PC-9 (cell line): ENCODE measurements around the gene TAF3. TPM values are rescaled to one million over a fixed set of nuclear protein-coding genes. Genes with fewer than 3 reads are reported as not detected.
"Not testable (repeated sequence)": the region's sequence is repeated elsewhere in the genome, so short reads cannot be mapped to it uniquely, and the experiment has no call there.

Source experiments
- BruUV-seq: library from RNA; stranded (reverse); fragments of 400-500 nt; replicated peaks from 2 replicates; lab custom pipeline; 2021; lab: Mats Ljungman, UMichigan
- CTCF ChIA-PET: fragments of 300-600 bp; sonication (Branson Sonifier 250); formaldehyde crosslinking; loops from one replicate; lab custom pipeline; 2022; ENCODE audit warnings: antibody characterized with exemption; lab: Charles Lee
- POLR2A ChIA-PET: fragments of 300-600 bp; sonication (Branson Sonifier 250); formaldehyde crosslinking; loops from one replicate; lab custom pipeline; 2022; ENCODE audit warnings: antibody characterized with exemption; ENCODE audit not compliant: unreplicated experiment; lab: Charles Lee
- DNase-seq, 2 experiments: peaks; one replicate each; pipeline versions ENCODE4 v3.0.0 to v3.0.0-alpha.2; 2015 to 2022; ENCODE audit warnings: mixed read lengths in 1 of 2
- H2AFZ ChIP-seq: fragments of 200-600 bp; sonication (generic); 2 replicates; pipeline ENCODE4 v1.8.1; 2017; ENCODE audit warnings: antibody characterized with exemption
- H3F3A ChIP-seq: fragments of 200-600 bp; sonication (generic); 2 replicates; pipeline ENCODE4 v1.8.1; 2017; ENCODE audit warnings: antibody characterized with exemption, mild to moderate bottlenecking, low read depth; ENCODE audit not compliant: insufficient read depth
- H3K27ac ChIP-seq: fragments of 200-600 bp; sonication (generic); 2 replicates; pipeline ENCODE4 v1.6.1; 2016; ENCODE audit warnings: mixed run types
- H3K27me3 ChIP-seq: fragments of 200-600 bp; sonication (generic); 2 replicates; pipeline ENCODE4 v1.6.1; 2016; ENCODE audit warnings: low read depth, mixed run types; ENCODE audit not compliant: insufficient read depth
- H3K36me3 ChIP-seq: fragments of 200-600 bp; sonication (generic); 2 replicates; pipeline ENCODE4 v1.6.1; 2016; ENCODE audit warnings: low read depth, mixed run types
- H3K4me1 ChIP-seq: fragments of 200-600 bp; sonication (generic); replicated peaks from 2 replicates; pipeline ENCODE4 v1.6.1; 2016; ENCODE audit warnings: mixed run types; ENCODE audit not compliant: insufficient read depth
- H3K4me2 ChIP-seq: fragments of 200-600 bp; sonication (generic); 2 replicates; pipeline ENCODE4 v1.6.1; 2017; ENCODE audit warnings: mixed run types
- H3K4me3 ChIP-seq: fragments of 200-600 bp; sonication (generic); 2 replicates; pipeline ENCODE4 v1.6.1; 2016; ENCODE audit warnings: mixed run types
- H3K79me2 ChIP-seq: fragments of 200-600 bp; sonication (generic); 2 replicates; pipeline ENCODE4 v1.6.1; 2017; ENCODE audit warnings: low read depth, mixed run types
- H3K9me2 ChIP-seq: fragments of 200-600 bp; sonication (generic); 2 replicates; pipeline ENCODE4 v1.8.1; 2017; ENCODE audit warnings: mild to moderate bottlenecking; ENCODE audit not compliant: insufficient read depth
- H3K9me3 ChIP-seq: fragments of 200-600 bp; sonication (generic); 2 replicates; pipeline ENCODE4 v1.8.1; 2016; ENCODE audit warnings: low read depth; ENCODE audit not compliant: insufficient read depth
- H4K20me1 ChIP-seq: fragments of 200-600 bp; sonication (generic); 2 replicates; pipeline ENCODE4 v1.8.1; 2017; ENCODE audit not compliant: insufficient read depth
- EZH2 ChIP-seq: fragments of 200-600 bp; sonication (generic); IDR thresholded peaks from 2 replicates; pipeline ENCODE4 v1.8.0; 2017; ENCODE audit warnings: antibody characterized with exemption, low read depth
- intact Hi-C: fragments of 100-400 bp; cut with micrococcal nuclease; formaldehyde crosslinking; loops from one replicate; pipeline ENCODE4 v1.10.0; 2022; ENCODE audit not compliant: unreplicated experiment
- total RNA-seq: library from RNA; stranded (reverse); gene quantifications from 2 replicates; pipeline ENCODE4 v1.2.3, GENCODE V29; 2021
- TF ChIP-seq, protein P1 (sequence below): fragments of 200-600 bp; sonication (generic); conservative IDR thresholded peaks from 2 replicates; pipeline ENCODE4 v1.6.1; 2017; ENCODE audit warnings: mixed run types, antibody characterized with exemption, mild to moderate bottlenecking, moderate library complexity

The TAF3 gene
- total RNA-seq, 1 experiment from 2014 or later: 7.7 TPM

DNA sequence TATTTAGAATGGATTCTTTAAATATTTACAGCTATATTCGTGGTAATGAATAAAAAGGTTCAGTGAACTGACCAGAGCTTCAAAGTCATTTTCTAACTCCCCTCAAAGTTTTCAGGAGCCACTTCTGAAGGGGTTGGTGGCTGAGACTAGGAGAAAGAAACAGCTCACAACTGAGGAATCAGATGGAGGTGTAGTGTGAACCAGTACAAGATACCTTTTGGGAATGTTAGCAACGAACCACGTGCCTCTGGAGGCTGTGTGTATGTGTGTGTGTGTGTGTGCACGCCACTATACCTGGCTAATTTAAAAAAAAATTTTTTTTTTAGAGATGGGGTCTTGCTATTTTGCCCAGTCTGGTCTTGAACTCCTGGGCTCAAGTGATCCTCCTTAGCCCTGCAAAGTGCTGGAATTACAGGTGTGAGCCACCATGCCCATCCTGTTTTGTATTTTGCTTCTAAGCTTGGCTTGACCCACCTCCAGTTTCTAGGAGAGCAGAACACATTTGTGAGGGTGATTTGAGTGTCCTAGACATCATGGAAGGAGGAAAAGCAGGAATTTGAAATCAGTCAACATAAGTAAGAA is 9.5 kb upstream of the TAF3 start:
- ChIA-PET CTCF (no interaction called here), POLR2A (interaction anchor here (0.7 to 0.9 kb wide), 3 partner anchors 21 to 560 kb away, joined by 3 to 5 read pairs (median 4); partner anchors contain the start of genes ATP5F1C and KIN)
- no peaks in the 10 kb centered on the region for H3F3A ChIP-seq
- no peaks in the 10 kb centered on the region for H3K4me1 ChIP-seq
- no peak for DNase-seq
- H3K4me2 ChIP-seq: no peak overlapping the region
- no TSS peak for BruUV-seq
- H3K4me3 ChIP-seq: no peak overlapping the region
- no peak overlapping the region for H3K27ac ChIP-seq
- no peaks in the 10 kb centered on the region for H3K9me2 ChIP-seq
- intact Hi-C loops: no loop called here
- H4K20me1 ChIP-seq: no peaks in the 10 kb centered on the region
- no peaks in the 10 kb centered on the region for H3K27me3 ChIP-seq
- H2AFZ ChIP-seq: no peak overlapping the region
- no peaks in the 10 kb centered on the region for H3K79me2 ChIP-seq
- no peaks in the 10 kb centered on the region for H3K36me3 ChIP-seq
- H3K9me3 ChIP-seq: no peaks in the 10 kb centered on the region
- TF ChIP-seq, protein P1, sequence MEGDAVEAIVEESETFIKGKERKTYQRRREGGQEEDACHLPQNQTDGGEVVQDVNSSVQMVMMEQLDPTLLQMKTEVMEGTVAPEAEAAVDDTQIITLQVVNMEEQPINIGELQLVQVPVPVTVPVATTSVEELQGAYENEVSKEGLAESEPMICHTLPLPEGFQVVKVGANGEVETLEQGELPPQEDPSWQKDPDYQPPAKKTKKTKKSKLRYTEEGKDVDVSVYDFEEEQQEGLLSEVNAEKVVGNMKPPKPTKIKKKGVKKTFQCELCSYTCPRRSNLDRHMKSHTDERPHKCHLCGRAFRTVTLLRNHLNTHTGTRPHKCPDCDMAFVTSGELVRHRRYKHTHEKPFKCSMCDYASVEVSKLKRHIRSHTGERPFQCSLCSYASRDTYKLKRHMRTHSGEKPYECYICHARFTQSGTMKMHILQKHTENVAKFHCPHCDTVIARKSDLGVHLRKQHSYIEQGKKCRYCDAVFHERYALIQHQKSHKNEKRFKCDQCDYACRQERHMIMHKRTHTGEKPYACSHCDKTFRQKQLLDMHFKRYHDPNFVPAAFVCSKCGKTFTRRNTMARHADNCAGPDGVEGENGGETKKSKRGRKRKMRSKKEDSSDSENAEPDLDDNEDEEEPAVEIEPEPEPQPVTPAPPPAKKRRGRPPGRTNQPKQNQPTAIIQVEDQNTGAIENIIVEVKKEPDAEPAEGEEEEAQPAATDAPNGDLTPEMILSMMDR: no peak
- no peak for TF ChIP-seq EZH2

DNA sequence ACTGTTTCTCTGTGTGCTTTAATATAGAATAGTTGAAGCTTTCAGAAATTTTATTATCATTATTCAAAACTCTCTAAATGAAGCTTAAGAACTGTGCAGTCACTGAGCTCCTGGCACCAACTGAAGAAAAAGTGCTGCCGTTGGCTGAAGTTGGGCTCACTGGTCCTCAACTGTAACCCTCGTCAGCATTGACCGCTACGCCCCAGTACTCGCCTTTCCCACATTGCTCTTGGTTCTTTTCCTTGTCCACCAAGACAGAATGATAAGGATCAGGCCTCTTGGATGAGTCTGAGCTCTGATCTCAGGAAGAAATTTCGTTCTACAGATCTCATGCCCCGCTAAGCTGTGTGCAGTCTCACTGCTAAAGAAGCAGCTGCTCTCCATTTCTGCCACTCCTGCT is 7.9 kb upstream of the TAF3 start:
- Histone ChIP-seq H3K27me3 (no peaks in the 10 kb centered on the region), H3K4me1 (no peaks in the 10 kb centered on the region), H3K27ac (no peak overlapping the region), H3K4me3 (no peak overlapping the region), H3K79me2 (no peaks in the 10 kb centered on the region), H3K36me3 (no peaks in the 10 kb centered on the region), H3K4me2 (no peak overlapping the region), H3K9me3 (no peaks in the 10 kb centered on the region), H3F3A (no peaks in the 10 kb centered on the region), H4K20me1 (no peaks in the 10 kb centered on the region), H2AFZ (no peak overlapping the region), H3K9me2 (no peaks in the 10 kb centered on the region)
- TF ChIP-seq EZH2: no peak
- TF ChIP-seq, protein P1: no peak
- intact Hi-C loops: no loop called here
- CTCF ChIA-PET: no interaction called here
- POLR2A ChIA-PET: no interaction called here
- no peak for DNase-seq
- TSS peak; percentile 21 for BruUV-seq

DNA sequence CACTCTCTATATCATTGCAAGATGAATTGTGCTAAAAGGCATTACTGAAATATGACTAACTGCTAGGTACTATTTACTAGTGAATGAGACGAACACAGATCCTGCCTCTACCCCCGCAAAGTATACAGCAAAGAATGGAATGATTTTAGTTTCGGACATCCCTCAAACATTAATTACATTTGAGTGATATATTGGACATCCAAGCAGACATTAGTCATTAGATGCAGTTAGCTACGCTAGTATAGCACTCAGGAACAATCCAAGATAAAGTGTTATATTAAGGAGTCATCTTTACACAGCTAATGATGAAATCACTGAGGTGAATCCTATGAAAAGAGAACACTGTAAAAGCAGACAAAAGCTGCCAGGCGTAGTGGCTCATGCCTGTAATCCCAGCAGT is 7.3 kb upstream of the TAF3 start:
- Histone ChIP-seq H4K20me1 (no peaks in the 10 kb centered on the region), H3K27me3 (no peaks in the 10 kb centered on the region), H3K79me2 (no peaks in the 10 kb centered on the region), H3K9me3 (no peaks in the 10 kb centered on the region), H3K27ac (no peak overlapping the region), H3K4me2 (no peak overlapping the region), H3K4me1 (no peaks in the 10 kb centered on the region), H3K9me2 (no peaks in the 10 kb centered on the region), H3K36me3 (no peaks in the 10 kb centered on the region), H3F3A (no peaks in the 10 kb centered on the region), H3K4me3 (no peak overlapping the region), H2AFZ (no peak overlapping the region)
- CTCF ChIA-PET: no interaction called here
- no TSS peak for BruUV-seq
- no peak for TF ChIP-seq EZH2
- TF ChIP-seq, protein P1: no peak
- intact Hi-C loops: no loop called here
- no peak for DNase-seq
- POLR2A ChIA-PET: no interaction called here

DNA sequence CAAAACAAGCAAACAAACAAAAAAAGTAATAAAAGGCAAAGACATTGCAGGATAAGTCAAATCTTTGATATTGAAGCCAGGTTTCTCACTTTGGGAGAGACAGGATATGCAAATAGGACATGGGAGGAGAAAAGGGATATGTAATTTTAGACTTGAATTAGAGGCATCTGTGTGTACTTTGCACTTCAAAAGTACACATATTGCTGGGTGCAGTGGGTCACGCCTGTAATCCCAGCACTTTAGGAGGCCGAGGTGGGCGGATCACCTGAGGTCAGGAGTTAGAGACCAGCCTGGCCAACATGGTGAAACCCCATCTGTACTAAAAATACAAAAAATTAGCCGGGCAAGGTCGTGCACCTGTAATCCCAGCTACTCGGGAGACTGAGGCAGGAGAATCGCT is 6.6 kb upstream of the TAF3 start:
- H3K4me2 ChIP-seq, H3K9me2 ChIP-seq, CTCF ChIA-PET, H2AFZ ChIP-seq, H3K9me3 ChIP-seq, H3F3A ChIP-seq, H4K20me1 ChIP-seq, H3K79me2 ChIP-seq, H3K4me1 ChIP-seq, H3K4me3 ChIP-seq, DNase-seq, H3K27ac ChIP-seq, POLR2A ChIA-PET, BruUV-seq, H3K36me3 ChIP-seq, intact Hi-C loops, H3K27me3 ChIP-seq: not testable (repeated sequence)
